Activated B cell treated with CpG ODN at 0.5 μM for 24 hours (primary cell): ENCODE measurements around the gene CSGALNACT2. TPM values are rescaled to one million over a fixed set of nuclear protein-coding genes. Genes with fewer than 3 reads are reported as not detected.

Experiments used
- ATAC-seq: fragments of 200-7000 bp; cut with Tn5 transposase; one replicate; pipeline ENCODE4 v1.10.0; 2021; ENCODE audit warnings: low read depth, mild to moderate bottlenecking, moderate library complexity
- CTCF ChIA-PET: fragments of 350-600 bp; sonication (Branson Sonifier 250); formaldehyde crosslinking; loops from one replicate; lab custom pipeline; 2021; ENCODE audit warnings: antibody characterized with exemption; lab: Charles Lee
- POLR2A ChIA-PET: fragments of 350-600 bp; sonication (Branson Sonifier 250); formaldehyde crosslinking; loops from one replicate; lab custom pipeline; 2021; ENCODE audit warnings: antibody characterized with exemption; lab: Charles Lee
- DNase-seq: peaks from one replicate; pipeline ENCODE4 v3.0.0; 2022
- H3K27ac Mint-ChIP-seq: one replicate; pipeline ENCODE4 v1.8.0; 2020; ENCODE audit warnings: mixed read lengths
- H3K27me3 Mint-ChIP-seq: one replicate; pipeline ENCODE4 v1.8.0; 2021; ENCODE audit warnings: mixed read lengths
- H3K36me3 Mint-ChIP-seq: one replicate; pipeline ENCODE4 v1.8.0; 2021; ENCODE audit warnings: low read depth, mixed read lengths
- H3K4me1 Mint-ChIP-seq: one replicate; pipeline ENCODE4 v1.8.0; 2021; ENCODE audit warnings: mixed read lengths
- H3K4me3 Mint-ChIP-seq: one replicate; pipeline ENCODE4 v1.8.0; 2020; ENCODE audit warnings: mild to moderate bottlenecking, mixed read lengths
- H3K9me3 Mint-ChIP-seq: one replicate; pipeline ENCODE4 v1.8.0; 2020; ENCODE audit warnings: mixed read lengths
- intact Hi-C: fragments of 100-400 bp; cut with micrococcal nuclease; formaldehyde crosslinking; loops from one replicate; pipeline ENCODE4 v1.15.1; 2024
- total RNA-seq: library from RNA; stranded (reverse); gene quantifications from 2 replicates; pipeline ENCODE4 v1.2.3, GENCODE V29; 2022
- TF ChIP-seq, protein P1 (sequence below): fragments of 200-600 bp; IDR thresholded peaks from one replicate; pipeline ENCODE4 v1.8.0; 2022; ENCODE audit warnings: antibody characterized with exemption, mild to moderate bottlenecking

CSGALNACT2 gene, protein sequence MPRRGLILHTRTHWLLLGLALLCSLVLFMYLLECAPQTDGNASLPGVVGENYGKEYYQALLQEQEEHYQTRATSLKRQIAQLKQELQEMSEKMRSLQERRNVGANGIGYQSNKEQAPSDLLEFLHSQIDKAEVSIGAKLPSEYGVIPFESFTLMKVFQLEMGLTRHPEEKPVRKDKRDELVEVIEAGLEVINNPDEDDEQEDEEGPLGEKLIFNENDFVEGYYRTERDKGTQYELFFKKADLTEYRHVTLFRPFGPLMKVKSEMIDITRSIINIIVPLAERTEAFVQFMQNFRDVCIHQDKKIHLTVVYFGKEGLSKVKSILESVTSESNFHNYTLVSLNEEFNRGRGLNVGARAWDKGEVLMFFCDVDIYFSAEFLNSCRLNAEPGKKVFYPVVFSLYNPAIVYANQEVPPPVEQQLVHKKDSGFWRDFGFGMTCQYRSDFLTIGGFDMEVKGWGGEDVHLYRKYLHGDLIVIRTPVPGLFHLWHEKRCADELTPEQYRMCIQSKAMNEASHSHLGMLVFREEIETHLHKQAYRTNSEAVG
- total RNA-seq: 15.2 and 17.4 TPM in 2 replicates

DNA sequence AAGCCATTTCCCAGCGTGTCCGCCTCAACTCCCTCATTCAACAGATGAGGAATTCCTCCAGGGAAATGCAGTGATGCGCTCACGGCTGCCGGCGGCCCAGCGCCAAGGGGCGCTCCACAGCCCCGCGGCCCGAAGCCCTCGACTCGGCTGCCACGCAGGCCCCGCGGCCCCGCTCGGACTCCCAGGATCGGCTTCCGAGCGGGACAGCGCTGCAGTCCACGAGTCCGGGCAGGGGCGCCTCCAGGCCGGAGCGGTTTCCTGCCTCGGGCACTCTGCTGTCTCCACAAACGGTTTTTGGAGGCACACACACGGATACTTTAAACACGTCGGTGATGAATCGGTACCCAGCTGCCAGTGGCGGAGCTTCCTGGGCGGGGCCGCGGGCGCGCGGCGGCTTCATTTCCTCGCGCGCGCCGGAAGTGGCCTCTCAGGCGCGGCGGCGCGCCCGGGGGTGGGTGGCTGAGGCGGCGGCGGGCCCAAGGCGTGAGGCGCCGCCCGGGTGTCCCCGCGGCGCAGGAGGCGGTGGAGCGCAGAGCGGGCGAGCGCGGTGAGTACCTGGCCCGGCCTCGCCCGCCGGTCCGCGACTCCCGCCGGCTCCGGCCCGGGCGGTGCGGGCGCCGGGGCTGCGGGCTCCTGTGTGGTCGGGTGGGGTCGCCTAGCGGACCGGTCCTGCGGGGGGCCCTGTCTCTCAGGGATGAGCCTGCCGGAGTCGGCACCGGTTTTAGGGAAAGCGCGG is at the start of gene CSGALNACT2:
CSGALNACT2 (plus strand) TSS at position 425 of the 736 bp plus-strand sequence. CDS start 16,705 bp downstream, outside the sequence.
- TF ChIP-seq, protein P1, sequence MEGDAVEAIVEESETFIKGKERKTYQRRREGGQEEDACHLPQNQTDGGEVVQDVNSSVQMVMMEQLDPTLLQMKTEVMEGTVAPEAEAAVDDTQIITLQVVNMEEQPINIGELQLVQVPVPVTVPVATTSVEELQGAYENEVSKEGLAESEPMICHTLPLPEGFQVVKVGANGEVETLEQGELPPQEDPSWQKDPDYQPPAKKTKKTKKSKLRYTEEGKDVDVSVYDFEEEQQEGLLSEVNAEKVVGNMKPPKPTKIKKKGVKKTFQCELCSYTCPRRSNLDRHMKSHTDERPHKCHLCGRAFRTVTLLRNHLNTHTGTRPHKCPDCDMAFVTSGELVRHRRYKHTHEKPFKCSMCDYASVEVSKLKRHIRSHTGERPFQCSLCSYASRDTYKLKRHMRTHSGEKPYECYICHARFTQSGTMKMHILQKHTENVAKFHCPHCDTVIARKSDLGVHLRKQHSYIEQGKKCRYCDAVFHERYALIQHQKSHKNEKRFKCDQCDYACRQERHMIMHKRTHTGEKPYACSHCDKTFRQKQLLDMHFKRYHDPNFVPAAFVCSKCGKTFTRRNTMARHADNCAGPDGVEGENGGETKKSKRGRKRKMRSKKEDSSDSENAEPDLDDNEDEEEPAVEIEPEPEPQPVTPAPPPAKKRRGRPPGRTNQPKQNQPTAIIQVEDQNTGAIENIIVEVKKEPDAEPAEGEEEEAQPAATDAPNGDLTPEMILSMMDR: no peak
- Mint-ChIP-seq H3K27ac (peak within 1 kb of the TSS; percentile 96), H3K4me3 (peak within 1 kb of the TSS; percentile 95), H3K36me3 (peaks cover 7% of the 10 kb centered on the region), H3K27me3 (no peaks in the 10 kb centered on the region), H3K9me3 (no peaks in the 10 kb centered on the region), H3K4me1 (peaks cover 58% of the 10 kb centered on the region)
- ChIA-PET CTCF (interaction anchor here (1.0 to 2.1 kb wide), 8 partner anchors 12 to 67 kb away, joined by 3 to 6 read pairs (median 3); no protein-coding TSS in a partner anchor), POLR2A (interaction anchor here (0.5 to 4.5 kb wide), 13 partner anchors 9 to 511 kb away, joined by 3 to 67 read pairs (median 4); partner anchors contain the start of genes HNRNPF, ZNF32 and ZNF33B)
- ATAC-seq (peak; percentile 81), DNase-seq (peak; percentile 92)
- intact Hi-C loops: loop anchor here (1.0 to 10.0 kb wide), 14 partner anchors 8 to 585 kb away; partner anchors contain the start of genes BMS1, ZNF239, ZNF32 and ZNF33B

DNA sequence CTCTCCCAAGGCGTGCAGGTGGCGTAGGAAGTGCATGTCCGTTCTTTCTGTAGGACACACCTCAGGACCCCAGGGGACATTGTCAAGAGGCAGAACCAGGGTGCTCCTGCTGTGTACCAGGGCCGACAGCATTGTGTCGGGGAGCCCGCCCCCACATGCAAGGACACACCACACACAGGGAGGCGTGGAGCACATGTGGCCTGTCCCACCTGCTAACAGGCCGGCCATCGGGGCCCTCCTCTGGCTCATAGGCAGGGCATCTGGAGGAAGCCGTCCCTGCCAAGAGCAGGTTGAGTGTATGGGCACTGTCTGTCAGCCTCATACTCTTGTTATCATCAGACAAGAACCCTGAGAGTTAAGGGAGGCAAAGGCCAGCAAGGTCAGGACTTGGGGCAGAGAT is 48.7 kb upstream of the CSGALNACT2 start:
- no peaks in the 10 kb centered on the region for H3K4me1 Mint-ChIP-seq
- TF ChIP-seq, protein P1: no peak
- intact Hi-C loops: no loop called here
- no peak overlapping the region for H3K27ac Mint-ChIP-seq
- no peak for ATAC-seq
- no peaks in the 10 kb centered on the region for H3K9me3 Mint-ChIP-seq
- POLR2A ChIA-PET: no interaction called here
- no peak for DNase-seq
- CTCF ChIA-PET: no interaction called here
- H3K4me3 Mint-ChIP-seq: no peak overlapping the region
- no peaks in the 10 kb centered on the region for H3K27me3 Mint-ChIP-seq
- no peaks in the 10 kb centered on the region for H3K36me3 Mint-ChIP-seq

DNA sequence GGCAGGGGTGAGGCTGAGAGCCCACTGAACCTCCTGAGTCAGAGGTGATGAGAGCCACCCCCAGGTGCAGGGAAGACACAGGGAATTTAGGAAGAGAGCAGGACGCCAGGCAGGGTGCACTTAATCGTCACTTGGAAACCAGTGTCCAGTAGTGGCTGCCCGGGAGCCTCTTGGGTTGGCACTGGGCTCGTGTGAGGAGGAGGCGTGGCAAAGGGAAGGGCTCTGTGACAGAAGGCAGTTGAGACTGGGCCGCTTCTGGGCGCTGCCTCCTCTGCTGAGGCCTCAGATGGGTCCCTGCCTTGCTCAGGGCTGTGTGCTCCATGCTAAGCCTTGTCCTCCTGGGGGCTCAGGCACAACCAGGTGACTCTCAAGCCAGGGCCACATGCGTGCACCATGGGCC is 48.1 kb upstream of the CSGALNACT2 start:
- TF ChIP-seq, protein P1: no peak
- H3K36me3 Mint-ChIP-seq: no peaks in the 10 kb centered on the region

DNA sequence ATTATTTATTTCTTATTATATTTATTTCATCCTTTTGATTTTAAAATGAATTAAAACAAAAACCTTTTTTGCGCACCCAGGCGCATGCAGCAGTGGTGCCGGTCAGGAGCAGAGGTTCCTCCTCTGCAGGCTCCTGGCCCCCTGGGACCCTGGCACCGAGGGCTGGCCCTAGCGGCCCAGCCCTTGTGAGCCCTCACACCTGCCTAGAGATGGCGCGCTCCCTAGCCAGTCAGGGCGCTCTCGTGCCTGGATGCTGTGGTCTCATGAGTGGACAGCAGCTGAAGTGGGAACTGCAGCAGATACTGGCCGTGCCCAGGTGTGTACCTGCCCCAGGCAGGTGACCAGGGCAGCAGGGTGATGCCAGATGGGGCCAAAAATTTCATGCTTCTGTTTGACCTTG is 47.6 kb upstream of the CSGALNACT2 start:
- intact Hi-C loops: no loop called here
- TF ChIP-seq, protein P1: no peak
- no peak overlapping the region for H3K27ac Mint-ChIP-seq
- H3K4me1 Mint-ChIP-seq: no peaks in the 10 kb centered on the region
- POLR2A ChIA-PET: no interaction called here
- no peak for ATAC-seq
- H3K4me3 Mint-ChIP-seq: no peak overlapping the region
- H3K27me3 Mint-ChIP-seq: no peaks in the 10 kb centered on the region
- CTCF ChIA-PET: no interaction called here
- no peak for DNase-seq
- no peaks in the 10 kb centered on the region for H3K36me3 Mint-ChIP-seq
- H3K9me3 Mint-ChIP-seq: no peaks in the 10 kb centered on the region

More for the DNA sequence above, 48.1 kb upstream of the CSGALNACT2 start:
- ATAC-seq (no peak), DNase-seq (no peak)
- no peaks in the 10 kb centered on the region for H3K9me3 Mint-ChIP-seq
- POLR2A ChIA-PET: no interaction called here
- CTCF ChIA-PET: no interaction called here
- H3K4me3 Mint-ChIP-seq: no peak overlapping the region
- H3K4me1 Mint-ChIP-seq: no peaks in the 10 kb centered on the region
- no peaks in the 10 kb centered on the region for H3K27me3 Mint-ChIP-seq
- intact Hi-C loops: no loop called here
- no peak overlapping the region for H3K27ac Mint-ChIP-seq
